PC-3 (cell line): Measurements from ENCODE around the gene GPC1.

Experiments
- EZH2 ChIP-seq: fragments of 300-600 bp; sonication (generic); IDR thresholded peaks from one replicate; pipeline ENCODE4 v1.6.1; 2017; ENCODE audit warnings: antibody characterized with exemption, mild to moderate bottlenecking, low read length; ENCODE audit not compliant: unreplicated experiment
- EZH2phosphoT487 ChIP-seq: fragments of 300-600 bp; sonication (generic); IDR thresholded peaks from 2 replicates; pipeline ENCODE4 v1.6.1; 2018; ENCODE audit warnings: mild to moderate bottlenecking, antibody characterized with exemption, low read length, borderline replicate concordance
- TF ChIP-seq, protein P1 (sequence below): fragments of 300-600 bp; sonication (generic); conservative IDR thresholded peaks from 2 replicates; pipeline ENCODE4 v1.5.1; 2017; ENCODE audit warnings: antibody characterized with exemption, low read depth, mild to moderate bottlenecking, low read length

DNA sequence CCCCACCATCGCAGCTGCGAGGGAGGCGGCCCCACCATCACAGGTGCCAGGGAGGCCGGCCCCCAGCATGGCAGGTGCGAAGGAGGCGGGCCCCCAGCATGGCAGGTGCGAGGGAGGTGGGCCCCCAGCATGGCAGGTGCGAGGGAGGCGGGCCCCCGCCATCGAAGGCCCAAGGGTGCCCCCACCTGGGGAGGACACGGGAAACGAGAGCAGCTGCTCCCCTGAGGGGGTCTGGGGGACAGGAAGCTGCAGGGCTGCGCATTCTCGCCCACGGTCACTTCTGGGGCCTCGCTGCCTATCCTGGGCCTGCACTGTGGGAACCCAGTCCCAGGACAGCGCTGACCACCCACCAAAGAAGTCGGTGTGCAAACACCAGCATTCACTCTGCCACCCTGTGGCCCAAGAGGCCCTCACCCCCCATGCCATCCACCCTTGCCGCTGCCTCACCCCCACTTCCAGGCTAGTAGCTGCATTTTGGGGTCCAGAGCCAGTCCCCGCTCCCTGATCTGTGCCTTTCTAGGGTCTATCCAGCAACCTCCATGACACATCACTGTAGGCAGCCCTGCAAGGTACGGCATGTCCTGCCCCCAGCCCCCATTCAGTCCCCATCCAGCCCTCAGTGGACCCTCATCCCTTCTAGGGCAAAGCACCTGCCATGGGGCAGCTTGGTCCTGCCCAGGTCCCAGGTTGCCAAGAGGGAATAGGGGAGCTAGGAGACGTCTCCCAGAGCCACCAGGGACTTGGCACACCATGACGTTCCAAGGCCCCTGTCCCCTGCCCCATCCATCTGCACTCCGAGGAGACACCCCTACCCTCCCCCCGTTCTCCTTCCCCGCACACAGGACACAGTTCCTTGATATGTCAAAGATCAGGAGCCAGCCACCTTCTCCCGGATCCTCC is 24.0 kb upstream of the GPC1 start:
- no peak for TF ChIP-seq EZH2
- TF ChIP-seq, protein P1, sequence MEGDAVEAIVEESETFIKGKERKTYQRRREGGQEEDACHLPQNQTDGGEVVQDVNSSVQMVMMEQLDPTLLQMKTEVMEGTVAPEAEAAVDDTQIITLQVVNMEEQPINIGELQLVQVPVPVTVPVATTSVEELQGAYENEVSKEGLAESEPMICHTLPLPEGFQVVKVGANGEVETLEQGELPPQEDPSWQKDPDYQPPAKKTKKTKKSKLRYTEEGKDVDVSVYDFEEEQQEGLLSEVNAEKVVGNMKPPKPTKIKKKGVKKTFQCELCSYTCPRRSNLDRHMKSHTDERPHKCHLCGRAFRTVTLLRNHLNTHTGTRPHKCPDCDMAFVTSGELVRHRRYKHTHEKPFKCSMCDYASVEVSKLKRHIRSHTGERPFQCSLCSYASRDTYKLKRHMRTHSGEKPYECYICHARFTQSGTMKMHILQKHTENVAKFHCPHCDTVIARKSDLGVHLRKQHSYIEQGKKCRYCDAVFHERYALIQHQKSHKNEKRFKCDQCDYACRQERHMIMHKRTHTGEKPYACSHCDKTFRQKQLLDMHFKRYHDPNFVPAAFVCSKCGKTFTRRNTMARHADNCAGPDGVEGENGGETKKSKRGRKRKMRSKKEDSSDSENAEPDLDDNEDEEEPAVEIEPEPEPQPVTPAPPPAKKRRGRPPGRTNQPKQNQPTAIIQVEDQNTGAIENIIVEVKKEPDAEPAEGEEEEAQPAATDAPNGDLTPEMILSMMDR: no peak
- TF ChIP-seq EZH2phosphoT487: no peak
